KOPT-K1 (cell line): ENCODE data around the gene ELMO3.

Experiments
- H3K27ac ChIP-seq: fragments of 200-600 bp; sonication (generic); 2 replicates; pipeline ENCODE4 v1.5.1; 2016; ENCODE audit warnings: antibody characterized with exemption, mild to moderate bottlenecking, low read depth, low read length; ENCODE audit not compliant: poor library complexity, severe bottlenecking
- H3K36me3 ChIP-seq: fragments of 200-600 bp; sonication (generic); 2 replicates; pipeline ENCODE4 v1.5.1; 2017; ENCODE audit warnings: antibody characterized with exemption, mild to moderate bottlenecking, low read length, moderate library complexity; ENCODE audit not compliant: insufficient read depth
- H3K9me3 ChIP-seq: fragments of 200-600 bp; sonication (generic); 2 replicates; pipeline ENCODE4 v1.5.1; 2017; ENCODE audit warnings: antibody characterized with exemption, low read length, mild to moderate bottlenecking; ENCODE audit not compliant: insufficient read depth, poor library complexity, severe bottlenecking

Gene ELMO3

DNA sequence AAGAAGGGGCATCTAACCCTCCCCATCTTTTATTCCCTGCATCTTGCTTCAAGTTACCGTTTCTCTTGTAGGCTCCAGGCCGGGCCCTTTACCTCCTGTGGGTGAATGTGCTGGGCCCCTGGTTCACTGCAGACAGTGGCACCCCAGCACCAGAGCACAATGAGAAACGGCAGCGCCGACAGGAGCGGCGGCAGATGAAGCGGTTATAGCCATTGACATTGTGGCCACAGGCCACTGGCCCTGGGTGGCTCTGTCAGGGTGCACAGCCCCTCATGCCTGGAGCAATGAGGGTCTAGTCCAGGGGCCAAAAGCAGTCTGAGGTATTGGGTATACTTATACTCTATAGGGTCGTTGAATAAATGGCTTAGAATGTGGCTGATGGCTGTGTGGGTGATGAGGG is 30.0 kb downstream of the ELMO3 start:
- Histone ChIP-seq H3K9me3 (no peaks in the 10 kb centered on the region), H3K27ac (no peak overlapping the region), H3K36me3 (peaks cover 49% of the 10 kb centered on the region)

DNA sequence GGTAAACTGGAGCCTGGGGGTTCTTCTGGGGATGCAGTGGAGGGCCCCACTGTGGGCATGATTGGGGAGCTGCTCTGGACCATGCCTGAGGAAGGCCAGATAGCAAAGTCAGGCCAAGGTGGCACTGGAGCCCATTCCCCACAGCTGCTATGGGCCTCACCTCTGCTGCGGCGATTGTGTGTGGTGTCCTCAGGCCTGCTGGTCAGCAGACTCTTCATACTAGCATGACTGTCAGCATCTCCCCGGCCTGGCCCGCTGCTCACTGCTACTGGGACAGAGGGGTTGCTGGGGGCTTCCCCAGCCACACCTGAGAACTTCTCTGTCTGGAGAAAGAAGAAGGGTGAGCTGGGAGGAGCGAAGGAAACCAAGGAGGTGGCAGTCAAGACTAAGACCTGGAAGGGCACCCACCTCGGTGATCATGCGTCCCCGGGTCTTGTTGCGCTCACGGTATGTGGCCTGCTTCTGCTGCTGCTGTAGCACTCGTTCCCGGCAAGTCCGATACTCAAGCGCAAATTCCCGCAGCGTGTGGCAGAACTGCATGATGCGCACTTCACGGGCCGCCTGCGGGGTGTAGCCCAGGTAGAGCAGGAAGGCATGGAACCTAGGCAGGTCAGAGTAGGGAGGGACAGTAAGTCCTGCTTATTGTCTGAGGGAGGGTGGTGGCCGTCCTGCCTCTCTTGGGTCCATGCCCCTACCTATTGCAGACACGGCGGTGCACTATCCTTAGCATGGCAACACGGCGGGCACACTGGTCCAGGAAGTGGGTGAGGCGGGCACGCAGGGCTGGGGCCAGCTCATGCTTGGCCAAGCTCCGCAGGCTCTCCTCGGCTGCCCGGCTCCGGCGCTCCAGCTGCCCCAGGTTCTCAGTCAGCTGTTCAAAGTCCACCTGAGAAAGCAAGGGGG is 31.2 kb downstream of the ELMO3 start:
- H3K9me3 ChIP-seq: no peaks in the 10 kb centered on the region
- no peak overlapping the region for H3K27ac ChIP-seq
- H3K36me3 ChIP-seq: peaks cover 58% of the 10 kb centered on the region

DNA sequence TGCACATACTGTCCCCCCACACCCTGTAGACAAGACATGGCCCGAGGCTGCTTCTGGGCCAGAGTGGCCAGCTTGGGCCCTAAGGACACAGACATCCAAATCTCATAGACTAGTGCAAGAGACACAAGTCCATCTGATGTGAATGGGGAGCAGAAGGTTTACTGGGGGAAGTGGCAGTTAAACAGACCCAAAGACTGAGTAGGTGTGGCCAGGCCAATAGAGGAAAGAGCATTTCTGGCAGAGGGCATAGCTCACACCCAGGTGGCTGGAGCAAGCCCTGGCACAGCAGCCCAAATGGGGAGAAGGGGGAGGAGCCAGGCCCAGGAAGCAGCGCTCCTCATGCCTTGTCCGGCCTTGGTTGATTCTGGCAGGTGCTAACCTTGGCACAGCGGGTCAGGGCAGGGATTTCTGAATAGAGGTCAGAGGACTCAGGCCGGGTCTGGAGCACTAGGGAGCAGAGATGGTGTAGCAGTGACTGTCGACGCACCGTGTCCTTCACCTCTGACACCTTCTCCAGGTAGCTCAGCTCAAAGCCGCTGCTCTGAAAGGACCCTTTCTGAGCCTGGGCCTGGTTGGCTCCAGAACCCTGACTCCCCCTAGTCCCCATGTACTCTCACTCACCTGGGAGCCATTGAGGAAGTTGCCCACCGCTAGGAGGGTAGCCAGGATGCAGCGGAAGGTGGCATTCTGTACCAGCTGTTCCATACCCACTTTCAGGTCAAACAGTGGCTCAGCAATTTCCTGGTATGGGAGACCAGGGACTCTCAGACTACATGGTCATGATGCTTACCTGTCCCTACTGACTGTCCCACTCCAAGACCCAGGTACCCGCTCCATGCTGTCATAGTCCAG is 32.1 kb downstream of the ELMO3 start:
- Histone ChIP-seq H3K27ac (no peak overlapping the region), H3K36me3 (peaks cover 61% of the 10 kb centered on the region), H3K9me3 (no peaks in the 10 kb centered on the region)

DNA sequence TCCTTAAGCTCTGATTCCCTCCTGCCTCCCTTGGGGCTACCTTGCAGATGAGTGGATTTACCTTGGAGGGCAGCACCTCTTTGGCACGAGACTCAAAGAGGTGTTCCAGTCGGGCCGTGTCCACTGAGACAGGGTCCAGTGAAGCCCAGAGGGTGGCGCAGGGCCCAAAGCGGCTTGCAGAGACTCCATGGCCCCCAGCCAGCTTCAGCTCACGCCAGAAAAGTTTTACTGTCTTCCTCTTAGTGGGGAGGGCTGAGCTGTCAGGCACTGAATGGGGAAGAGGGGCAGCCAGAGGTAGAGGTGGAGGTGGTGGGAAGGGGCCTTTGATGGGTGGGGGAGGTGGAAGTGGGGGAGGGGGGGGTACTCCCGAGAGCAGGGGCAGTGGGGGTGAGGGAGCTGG is 34.7 kb downstream of the ELMO3 start:
- Histone ChIP-seq H3K36me3 (peaks cover 71% of the 10 kb centered on the region), H3K9me3 (no peaks in the 10 kb centered on the region), H3K27ac (no peak overlapping the region)

DNA sequence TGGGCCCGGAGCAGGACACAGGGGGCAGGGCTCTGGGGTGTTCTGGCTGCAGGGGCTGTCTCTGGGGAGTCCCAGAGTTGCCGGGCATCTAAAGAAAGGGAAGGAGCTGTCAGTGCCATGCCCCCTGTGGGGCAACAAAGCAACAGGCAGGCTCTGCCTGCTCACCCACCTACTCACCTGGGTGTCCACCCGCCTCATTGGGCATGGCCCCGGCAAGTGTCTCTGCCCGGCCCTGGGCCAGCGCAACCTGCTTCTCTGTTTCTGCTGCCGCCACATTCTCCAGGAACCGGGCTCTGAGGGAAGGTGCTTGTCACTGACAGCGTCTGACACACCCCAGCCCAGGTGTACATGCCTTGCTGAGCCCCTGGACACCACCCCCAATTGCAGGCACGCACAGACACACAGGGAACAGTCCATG is 35.3 kb downstream of the ELMO3 start:
- Histone ChIP-seq H3K9me3 (no peaks in the 10 kb centered on the region), H3K27ac (no peak overlapping the region), H3K36me3 (peaks cover 71% of the 10 kb centered on the region)

DNA sequence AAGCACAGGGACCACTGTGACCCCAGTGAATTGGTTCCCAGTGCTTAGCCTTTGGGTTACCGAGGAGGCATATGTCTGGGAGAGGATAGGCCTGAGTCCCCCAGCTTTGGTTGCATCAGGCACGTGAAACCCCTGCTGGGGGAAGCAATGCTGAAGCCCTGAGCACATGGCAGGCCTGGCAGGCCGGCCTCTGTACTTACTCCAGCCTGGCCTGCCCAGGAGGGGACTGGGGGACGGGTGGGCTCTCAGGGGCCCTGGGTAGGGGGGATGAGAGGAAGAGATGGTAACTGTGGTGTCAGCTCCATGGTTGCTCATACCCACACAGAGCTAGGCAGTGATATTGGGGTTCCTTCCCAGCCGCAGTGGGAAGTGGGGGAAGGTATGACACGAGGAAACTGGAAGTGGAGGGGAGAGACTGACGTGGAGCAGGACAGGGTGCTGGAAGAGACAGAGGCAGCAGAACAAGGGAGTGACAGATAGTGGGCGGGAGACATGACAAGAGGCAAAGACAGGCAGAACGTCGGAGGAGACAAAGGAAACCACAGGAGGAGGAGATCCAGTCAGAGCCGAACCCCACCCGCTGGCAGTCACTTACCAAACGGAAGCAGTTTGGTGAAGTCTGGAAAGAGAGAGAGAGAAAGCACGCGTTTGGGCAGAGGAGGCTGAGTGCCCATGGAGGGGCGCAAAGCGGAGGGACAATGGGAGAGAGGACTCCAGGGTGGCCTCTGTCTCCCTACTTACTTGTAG is 37.1 kb downstream of the ELMO3 start:
- H3K9me3 ChIP-seq: no peaks in the 10 kb centered on the region
- H3K36me3 ChIP-seq: peaks cover 56% of the 10 kb centered on the region
- peak overlapping the region; percentile 80 for H3K27ac ChIP-seq

DNA sequence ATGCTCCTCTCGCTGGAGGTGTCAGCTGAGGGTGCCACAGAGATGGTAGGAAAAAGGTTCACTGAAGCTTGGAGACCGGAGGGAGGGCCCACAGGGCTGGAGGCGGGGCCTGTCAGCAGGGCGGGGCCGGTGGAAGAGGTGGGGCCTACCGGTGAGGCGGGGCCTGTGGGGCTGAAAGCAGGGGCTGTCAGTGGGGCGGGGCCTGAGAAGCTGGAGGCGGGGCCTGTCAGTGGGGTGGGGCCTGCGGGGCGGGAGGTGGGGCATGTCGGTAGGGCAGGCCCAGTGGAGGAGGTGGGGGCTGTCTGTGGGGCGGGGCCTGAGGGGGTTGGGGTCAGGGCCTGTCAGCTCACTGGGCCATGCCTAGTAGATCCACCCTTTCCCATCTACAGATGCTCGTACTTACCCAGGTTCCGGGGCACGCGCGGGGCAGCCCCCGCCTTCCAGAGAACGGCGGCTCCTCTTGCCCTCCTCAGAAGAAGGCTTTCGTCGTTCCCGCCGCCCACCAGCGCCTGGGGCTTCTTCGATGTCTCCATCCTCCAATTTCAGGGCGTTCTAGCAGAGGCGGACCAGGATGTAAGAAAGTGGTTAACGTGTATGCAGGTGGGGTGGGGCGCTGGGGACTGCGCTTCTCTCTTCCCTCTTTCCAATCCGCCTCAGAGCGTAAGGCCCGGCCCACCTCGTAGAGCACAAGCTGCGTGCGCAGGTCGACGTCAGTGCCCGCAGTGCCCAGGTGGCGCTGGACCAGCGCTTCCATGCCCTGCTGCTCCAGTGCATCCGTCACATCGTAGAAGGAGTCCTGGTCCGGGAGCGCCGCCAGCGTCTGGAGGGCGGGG is 37.8 kb downstream of the ELMO3 start:
- Histone ChIP-seq H3K9me3 (no peaks in the 10 kb centered on the region), H3K27ac (peak overlapping the region; percentile 80), H3K36me3 (peaks cover 48% of the 10 kb centered on the region; the same call in 1 of the 2 replicates)

DNA sequence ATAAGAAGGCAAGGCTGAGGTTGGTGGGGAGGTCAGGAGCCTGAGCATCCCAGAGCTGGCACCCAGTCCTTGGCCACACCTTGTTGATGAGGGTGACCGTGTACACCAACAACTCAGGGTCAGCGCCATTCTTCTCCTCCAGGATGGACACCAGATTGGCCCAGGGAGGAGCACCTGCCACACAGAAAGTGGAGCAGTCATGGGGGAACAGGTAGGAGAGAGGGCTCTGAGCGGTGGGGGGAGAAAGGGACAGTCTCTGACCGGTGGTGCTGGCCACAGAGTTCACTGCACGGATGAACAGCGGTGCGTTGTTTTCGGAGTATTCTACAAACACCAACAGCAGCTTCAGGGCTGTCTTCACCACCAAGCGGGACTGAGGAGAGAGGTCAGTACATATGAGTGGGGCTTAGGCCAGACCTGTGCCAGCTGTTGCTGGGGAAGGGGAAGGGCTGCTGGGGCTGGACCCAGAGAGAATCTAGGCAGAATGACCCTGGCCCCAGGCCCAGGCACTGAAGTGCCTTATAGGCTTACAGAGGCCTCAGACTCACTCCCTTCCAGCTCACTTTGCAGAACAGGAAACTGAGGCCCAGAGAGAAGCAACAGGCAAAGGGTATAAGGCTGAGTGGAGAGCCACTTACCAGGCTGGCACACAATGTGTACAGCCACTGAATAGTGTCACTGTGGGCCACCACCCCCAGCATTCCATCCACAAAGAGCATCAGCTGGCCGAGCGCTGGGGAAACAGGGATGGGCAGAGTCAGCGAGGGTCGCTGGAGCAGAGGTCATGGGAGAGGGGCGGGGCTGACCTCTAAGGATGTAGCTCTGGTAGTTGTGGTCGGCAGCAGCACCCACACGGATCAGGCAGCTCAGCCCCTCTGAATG is 38.7 kb downstream of the ELMO3 start:
- Histone ChIP-seq H3K9me3 (no peaks in the 10 kb centered on the region), H3K27ac (no peak overlapping the region), H3K36me3 (peaks cover 43% of the 10 kb centered on the region; the same call in 1 of the 2 replicates)

DNA sequence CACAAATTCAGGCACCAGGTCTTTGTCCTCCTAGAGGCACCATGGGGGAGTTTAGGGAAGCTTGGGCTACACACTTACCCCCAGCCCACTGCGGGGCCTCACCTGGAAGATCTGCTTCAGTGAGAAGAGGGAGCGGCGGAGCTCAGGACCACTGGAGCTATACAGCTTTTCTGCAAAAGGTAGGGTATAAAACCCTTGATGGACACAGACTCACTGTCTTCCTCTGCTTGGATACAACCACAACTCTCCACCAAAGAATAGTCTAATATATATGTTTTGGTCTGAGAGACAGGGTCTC is 39.3 kb downstream of the ELMO3 start:
- peaks cover 41% of the 10 kb centered on the region; the same call in 1 of the 2 replicates for H3K36me3 ChIP-seq
- H3K27ac ChIP-seq: no peak overlapping the region

DNA sequence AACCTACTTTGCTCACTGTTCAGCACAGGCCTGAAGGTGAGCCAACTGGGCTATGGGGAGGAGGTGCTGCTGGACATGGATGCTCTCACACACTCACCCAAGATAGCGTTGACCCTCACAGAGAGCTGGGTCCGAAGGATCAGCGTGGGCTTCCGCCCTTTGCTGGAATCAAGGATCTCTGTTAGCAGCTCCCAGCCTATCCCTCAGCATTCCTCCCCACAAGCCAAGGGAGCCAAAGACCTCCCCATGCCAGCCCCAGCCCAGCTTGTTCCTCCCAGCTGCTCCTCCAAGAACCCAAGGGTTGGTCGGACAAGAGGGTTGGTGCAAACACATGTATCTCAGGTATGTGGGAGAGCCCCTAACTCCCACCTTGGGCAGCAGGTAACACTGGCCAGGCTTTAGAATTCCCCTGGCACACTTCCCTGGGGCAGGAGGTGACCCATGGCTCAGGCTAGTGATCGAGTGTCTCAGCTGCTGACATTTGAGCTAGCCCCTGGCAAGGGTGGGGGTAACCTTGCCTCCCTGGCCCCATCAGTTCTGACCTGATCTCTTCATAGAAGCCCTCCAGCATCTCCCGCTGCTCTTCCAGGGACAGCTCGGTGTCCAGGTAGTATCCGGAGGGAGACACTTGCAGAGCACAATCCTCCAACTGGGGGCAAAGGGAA is 40.0 kb downstream of the ELMO3 start:
- Histone ChIP-seq H3K27ac (no peak overlapping the region), H3K9me3 (no peaks in the 10 kb centered on the region), H3K36me3 (peaks cover 37% of the 10 kb centered on the region; the same call in 1 of the 2 replicates)

More for the DNA sequence above, 39.3 kb downstream of the ELMO3 start:
- H3K9me3 ChIP-seq: no peaks in the 10 kb centered on the region

DNA sequence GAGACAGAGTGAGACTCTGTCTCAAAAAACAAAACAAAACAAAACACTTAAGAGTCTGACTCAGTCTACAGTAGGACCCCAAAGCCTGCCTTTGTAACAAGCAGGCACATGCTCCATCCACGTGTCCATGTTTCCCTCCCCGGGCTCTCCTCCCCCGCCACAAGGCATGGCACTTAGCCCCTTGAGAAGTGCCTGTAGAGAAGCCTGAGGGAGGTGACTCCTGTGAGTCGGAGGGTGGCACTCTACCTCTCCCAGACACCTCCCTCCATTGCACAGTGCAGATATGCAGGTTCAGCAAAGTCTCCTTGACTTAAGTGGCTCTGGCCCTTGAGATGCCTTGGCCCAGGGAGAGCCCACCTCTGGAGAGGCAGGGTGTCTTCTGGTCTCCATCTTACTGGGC is 41.6 kb downstream of the ELMO3 start:
- no peak overlapping the region for H3K27ac ChIP-seq
- H3K9me3 ChIP-seq: no peaks in the 10 kb centered on the region
- peaks cover 28% of the 10 kb centered on the region; the same call in 1 of the 2 replicates for H3K36me3 ChIP-seq

DNA sequence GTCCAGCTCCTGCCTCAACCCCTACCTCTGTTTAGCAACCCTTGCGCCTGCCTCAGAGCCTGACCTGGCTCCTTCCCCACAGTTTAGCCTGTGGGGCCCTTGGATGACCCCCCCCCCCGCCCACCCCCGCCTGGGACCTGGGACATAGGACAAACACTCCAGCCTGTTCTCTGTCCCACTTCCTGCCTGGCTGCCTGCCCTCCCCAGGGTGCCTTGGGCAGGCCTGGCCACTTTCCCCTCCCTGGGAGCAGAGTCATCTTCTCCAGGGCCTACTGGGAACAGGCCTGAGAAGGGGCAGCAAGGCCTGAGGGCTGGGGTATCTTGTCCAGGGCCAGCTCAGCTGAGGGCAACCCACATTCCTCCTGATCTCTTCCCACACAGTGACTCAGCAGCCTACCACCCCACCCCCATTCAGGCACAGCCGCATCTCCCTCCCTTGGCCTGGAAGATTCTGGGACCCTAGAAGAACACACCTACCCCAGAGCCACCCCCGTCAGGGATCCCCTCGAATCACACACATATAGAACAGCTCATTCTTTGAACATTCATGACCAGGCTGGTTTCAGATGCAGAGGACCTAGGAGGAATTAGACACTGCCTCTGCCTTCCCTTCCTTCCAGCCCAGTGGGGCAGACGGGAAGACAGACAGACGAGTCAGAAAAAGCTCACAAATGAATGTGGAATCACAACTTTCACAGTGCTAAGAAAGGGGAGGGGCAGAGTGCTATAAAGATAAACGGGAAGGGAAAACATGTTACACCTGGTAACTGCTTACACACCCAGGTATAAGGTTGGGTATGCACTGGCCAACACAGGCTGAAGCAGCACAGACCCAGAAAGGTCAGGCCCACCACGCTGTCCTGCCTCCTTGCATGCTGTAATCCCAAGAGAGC is 42.3 kb downstream of the ELMO3 start:
- Histone ChIP-seq H3K27ac (no peak overlapping the region), H3K36me3 (peaks cover 25% of the 10 kb centered on the region; the same call in 1 of the 2 replicates)

More for the DNA sequence above, 42.3 kb downstream of the ELMO3 start:
- H3K9me3 ChIP-seq: no peaks in the 10 kb centered on the region
